GM18520 (cell line): Measurements from ENCODE around the gene SPATA2L.

Source experiments
- ATAC-seq: cut with Tn5 transposase; IDR thresholded peaks from one replicate; pipeline ENCODE4 v1.9.1; 2021; ENCODE audit not compliant: unreplicated experiment

The SPATA2L gene

GRCh38 chr16:89729293-89729692, 27.8 kb upstream of the SPATA2L start:
- no peak for ATAC-seq

GRCh38 chr16:89727406-89728120, 26.1 kb upstream of the SPATA2L start:
- no peak for ATAC-seq

GRCh38 chr16:89723279-89724250, 22.1 kb upstream of the SPATA2L start:
- no peak for ATAC-seq

- ATAC-seq, result peak; percentile 5
These were observed 21.1 kb upstream of the SPATA2L start for GRCh38 chr16:89722392-89723278.

- peak; percentile 20 for ATAC-seq
These were observed 20.3 kb upstream of the SPATA2L start for GRCh38 chr16:89721546-89722391.

GRCh38 chr16:89720813-89721545, 19.5 kb upstream of the SPATA2L start, which contains the start of the genes VPS9D1 and ZNF276:
VPS9D1 (minus strand) TSS chr16:89720898; CDS start chr16:89720861, 37 bp downstream.
ZNF276 (plus strand) TSS chr16:89721537; CDS start chr16:89721641, 104 bp downstream.
- ATAC-seq, result peak; percentile 29

GRCh38 chr16:89720551-89720812, 19.0 kb upstream of the SPATA2L start:
- ATAC-seq, result peak; percentile 17

- no peak for ATAC-seq
These were observed 16.4 kb upstream of the SPATA2L start for GRCh38 chr16:89717688-89718505.

- ATAC-seq, result no peak
These were observed 15.6 kb upstream of the SPATA2L start for GRCh38 chr16:89716916-89717687.

- no peak for ATAC-seq
These were observed 15.0 kb upstream of the SPATA2L start for GRCh38 chr16:89716493-89716892.

- no peak for ATAC-seq
These were observed 10.8 kb upstream of the SPATA2L start for GRCh38 chr16:89712274-89712781.

GRCh38 chr16:89711601-89712273, 10.2 kb upstream of the SPATA2L start:
- ATAC-seq, result no peak

GRCh38 chr16:89710709-89711564, 9.4 kb upstream of the SPATA2L start:
- no peak for ATAC-seq

- no peak for ATAC-seq
These were observed 8.4 kb upstream of the SPATA2L start for GRCh38 chr16:89709716-89710432.

- ATAC-seq, result no peak
These were observed 7.7 kb upstream of the SPATA2L start for GRCh38 chr16:89709166-89709565.
